Endothelial cell of umbilical vein (primary cell): ENCODE results near the gene HRH3. TPM values are rescaled to one million over a fixed set of nuclear protein-coding genes. Genes with fewer than 3 reads are reported as not detected.

Source experiments
- BruUV-seq: library from RNA; stranded (reverse); fragments of 400-500 nt; replicated peaks from 2 replicates; lab custom pipeline; 2021; lab: Mats Ljungman, UMichigan
- CTCF ChIA-PET: fragments of 300-600, 350-600 bp; sonication (Branson Sonifier 250); formaldehyde crosslinking; loops from one replicate; lab custom pipeline; 2021; ENCODE audit warnings: antibody characterized with exemption, inconsistent platforms; lab: Charles Lee
- POLR2A ChIA-PET: fragments of 300-600, 350-600 bp; sonication (Branson Sonifier 250); formaldehyde crosslinking; loops from one replicate; lab custom pipeline; 2021; ENCODE audit warnings: antibody characterized with exemption, inconsistent platforms; lab: Charles Lee
- DNase-seq: peaks from one replicate; pipeline ENCODE4 v3.0.0-alpha.2; 2011; ENCODE audit warnings: low read depth, low spot score
- FAIRE-seq: peaks from 2 replicates; lab custom pipeline; 2011; peaks lifted over from hg19 to GRCh38; lab: Jason Lieb, UNC
- H2AFZ ChIP-seq: 2 replicates; pipeline ENCODE4 v1.6.0; 2012; ENCODE audit warnings: low read depth, low read length, control low read depth, inconsistent platforms
- H3K27ac ChIP-seq: 2 replicates; pipeline ENCODE4 v1.5.1; 2011; ENCODE audit warnings: low read depth, mild to moderate bottlenecking, control low read depth, low read length, moderate library complexity; ENCODE audit not compliant: insufficient read depth
- H3K27me3 ChIP-seq, 2 experiments: 2 replicates each; pipeline versions ENCODE4 v1.6.0 to v1.6.1; 2011; ENCODE audit warnings: low read length in 2 of 2, mixed read lengths in 1 of 2; ENCODE audit not compliant: control insufficient read depth in 2 of 2, insufficient read depth in 2 of 2
- H3K36me3 ChIP-seq, 2 experiments: 2 replicates in 1 of 2; 3 replicates in 1 of 2; pipeline ENCODE4 v1.5.1; 2011; ENCODE audit warnings: low read length in 2 of 2, mild to moderate bottlenecking in 1 of 2, moderate library complexity in 1 of 2; ENCODE audit not compliant: control insufficient read depth in 2 of 2, insufficient read depth in 2 of 2; ENCODE audit errors: extremely low read depth in 1 of 2
- H3K4me1 ChIP-seq: 3 replicates; pipeline ENCODE4 v1.5.1; 2011; ENCODE audit warnings: mild to moderate bottlenecking, low read length; ENCODE audit not compliant: control insufficient read depth, insufficient read depth; ENCODE audit errors: extremely low read depth
- H3K4me2 ChIP-seq: 2 replicates; pipeline ENCODE4 v1.6.1; 2011; ENCODE audit warnings: low read length, control low read depth, mixed read lengths; ENCODE audit not compliant: insufficient read depth
- H3K4me3 ChIP-seq, 3 experiments: fragments of 200-600 bp in 1 of 3; sonication (generic), shearing (Covaris generic) in 1 of 3; replicated peaks in 1 of 3; 2 replicates each; pipeline ENCODE4 v1.5.1; 2011 to 2016; ENCODE audit warnings: control low read depth in 3 of 3, low read length in 3 of 3, mild to moderate bottlenecking in 2 of 3, inconsistent platforms in 1 of 3, low read depth in 1 of 3, moderate library complexity in 1 of 3; ENCODE audit not compliant: insufficient read depth in 1 of 3
- H3K79me2 ChIP-seq: 2 replicates; pipeline ENCODE4 v1.6.0; 2012; ENCODE audit warnings: low read length, inconsistent platforms; ENCODE audit not compliant: control insufficient read depth, insufficient read depth
- H3K9ac ChIP-seq: replicated peaks from 2 replicates; pipeline ENCODE3; 2011; ENCODE audit warnings: low read length, control low read depth; ENCODE audit not compliant: insufficient read depth; ENCODE audit errors: extremely low read depth
- H3K9me1 ChIP-seq: replicated peaks from 3 replicates; pipeline ENCODE4 v1.6.0; 2011; ENCODE audit warnings: mild to moderate bottlenecking, low read length; ENCODE audit not compliant: control insufficient read depth, insufficient read depth; ENCODE audit errors: extremely low read depth
- H3K9me3 ChIP-seq: replicated peaks from 2 replicates; pipeline ENCODE4 v1.5.1; 2012; ENCODE audit warnings: low read length, inconsistent platforms; ENCODE audit not compliant: control insufficient read depth, insufficient read depth
- H4K20me1 ChIP-seq: replicated peaks from 2 replicates; pipeline ENCODE3; 2011; ENCODE audit warnings: mild to moderate bottlenecking, low read length; ENCODE audit not compliant: control insufficient read depth, insufficient read depth; ENCODE audit errors: extremely low read depth
- EZH2 ChIP-seq: IDR thresholded peaks from 2 replicates; pipeline ENCODE4 v1.6.1; 2012; ENCODE audit warnings: borderline replicate concordance, low read depth, mild to moderate bottlenecking, moderate library complexity, low read length, inconsistent platforms; ENCODE audit not compliant: severe bottlenecking
- FOS ChIP-seq: IDR thresholded peaks from 2 replicates; pipeline ENCODE4 v1.6.1; 2011; ENCODE audit warnings: mild to moderate bottlenecking, low read length, moderate library complexity, borderline replicate concordance; ENCODE audit not compliant: insufficient read depth
- GATA2 ChIP-seq: IDR thresholded peaks from 2 replicates; pipeline ENCODE4 v1.7.0; 2011; ENCODE audit warnings: low read depth, mild to moderate bottlenecking, moderate library complexity, mixed read lengths, low read length; ENCODE audit not compliant: insufficient read length, insufficient read depth
- JUN ChIP-seq: IDR thresholded peaks from 2 replicates; pipeline ENCODE4 v1.6.1; 2011; ENCODE audit warnings: borderline replicate concordance, low read depth; ENCODE audit not compliant: insufficient read length, insufficient read depth
- MYC ChIP-seq: IDR thresholded peaks from one replicate; pipeline ENCODE4 v1.6.1; 2011; ENCODE audit warnings: mild to moderate bottlenecking, low read depth, low read length
- POLR2A ChIP-seq: IDR thresholded peaks from 2 replicates; pipeline ENCODE4 v1.6.1; 2012; ENCODE audit warnings: low read depth, mild to moderate bottlenecking, control low read depth, low read length
- POLR2AphosphoS5 ChIP-seq: IDR thresholded peaks from 2 replicates; pipeline ENCODE4 v1.6.1; 2012; ENCODE audit warnings: low read depth, mild to moderate bottlenecking, control low read depth, low read length, moderate library complexity; ENCODE audit not compliant: insufficient read depth
- dilution Hi-C: fragments of 300-500 bp; cut with MboI; formaldehyde crosslinking; loops from one replicate; pipeline ENCODE4 v1.15.0; 2019; ENCODE audit warnings: low sequenced_read_pairs; ENCODE audit not compliant: extremely low pct_ligation_motif_present
- intact Hi-C: fragments of 100-400 bp; cut with micrococcal nuclease; formaldehyde crosslinking; loops from one replicate; pipeline ENCODE4 v1.10.0; 2022
- polyA plus RNA-seq, 4 experiments: library from polyadenylated mRNA; depleted of rRNA in 3 of 4; stranded (reverse) in 3 of 4; unstranded in 1 of 4; fragments of >200 nt; gene quantifications; 2 replicates each; pipeline versions ENCODE4 v1.2.1 to v1.2.3, GENCODE V29; 2011 to 2012; ENCODE audit warnings: missing spikeins in 1 of 4
- total RNA-seq: library from RNA; stranded (reverse); gene quantifications from 2 replicates; pipeline ENCODE4 v1.2.3, GENCODE V29; 2021
- TF ChIP-seq, protein P1 (sequence below): IDR thresholded peaks from 2 replicates; pipeline ENCODE4 v1.6.1; 2011; ENCODE audit not compliant: insufficient read depth, insufficient read length
- TF ChIP-seq, protein P2 (sequence below), 2 donors: IDR thresholded peaks; 1 replicate in 1 of 2; 2 replicates in 1 of 2; pipeline ENCODE4 v1.5.1; 2011; ENCODE audit warnings: low read length in 2 of 2, mild to moderate bottlenecking in 2 of 2, moderate library complexity in 2 of 2, control low read depth in 1 of 2, inconsistent platforms in 1 of 2, low read depth in 1 of 2; ENCODE audit not compliant: insufficient read depth in 1 of 2; ENCODE audit errors: extremely low read depth in 1 of 2

Gene HRH3
- total and polyA plus RNA-seq, 2 donors (not counting 3 experiments of a cell fraction or from before 2014, with no cell fraction given), result not detected

GRCh38 chr20:62197801-62198200, 22.3 kb downstream of the HRH3 start:
- FAIRE-seq, result no peak
- H3K4me1 ChIP-seq, result no peaks in the 10 kb centered on the region

More at GRCh38 chr20:62197801-62198200, 22.3 kb downstream of the HRH3 start:
- TF ChIP-seq, protein P1, sequence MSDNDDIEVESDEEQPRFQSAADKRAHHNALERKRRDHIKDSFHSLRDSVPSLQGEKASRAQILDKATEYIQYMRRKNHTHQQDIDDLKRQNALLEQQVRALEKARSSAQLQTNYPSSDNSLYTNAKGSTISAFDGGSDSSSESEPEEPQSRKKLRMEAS, result no peak
- no peak for TF ChIP-seq GATA2
- TF ChIP-seq JUN, result no peak
- TF ChIP-seq EZH2, result no peak
- TF ChIP-seq, protein P2, sequence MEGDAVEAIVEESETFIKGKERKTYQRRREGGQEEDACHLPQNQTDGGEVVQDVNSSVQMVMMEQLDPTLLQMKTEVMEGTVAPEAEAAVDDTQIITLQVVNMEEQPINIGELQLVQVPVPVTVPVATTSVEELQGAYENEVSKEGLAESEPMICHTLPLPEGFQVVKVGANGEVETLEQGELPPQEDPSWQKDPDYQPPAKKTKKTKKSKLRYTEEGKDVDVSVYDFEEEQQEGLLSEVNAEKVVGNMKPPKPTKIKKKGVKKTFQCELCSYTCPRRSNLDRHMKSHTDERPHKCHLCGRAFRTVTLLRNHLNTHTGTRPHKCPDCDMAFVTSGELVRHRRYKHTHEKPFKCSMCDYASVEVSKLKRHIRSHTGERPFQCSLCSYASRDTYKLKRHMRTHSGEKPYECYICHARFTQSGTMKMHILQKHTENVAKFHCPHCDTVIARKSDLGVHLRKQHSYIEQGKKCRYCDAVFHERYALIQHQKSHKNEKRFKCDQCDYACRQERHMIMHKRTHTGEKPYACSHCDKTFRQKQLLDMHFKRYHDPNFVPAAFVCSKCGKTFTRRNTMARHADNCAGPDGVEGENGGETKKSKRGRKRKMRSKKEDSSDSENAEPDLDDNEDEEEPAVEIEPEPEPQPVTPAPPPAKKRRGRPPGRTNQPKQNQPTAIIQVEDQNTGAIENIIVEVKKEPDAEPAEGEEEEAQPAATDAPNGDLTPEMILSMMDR (IDR thresholded peaks at IDR 0.05; ENCODE audit: extremely low read depth in 1 of 2, insufficient read depth in 1 of 2, low read depth in 1 of 2, low read length in 2 of 2), result no peak
- TF ChIP-seq MYC, result no peak
- TF ChIP-seq POLR2A, result no peak
- TF ChIP-seq POLR2AphosphoS5, result no peak
- no peak for TF ChIP-seq FOS
- intact Hi-C loops (no loop called here), dilution Hi-C loops (no loop called here)
- no peak overlapping the region for H2AFZ ChIP-seq
- H3K9ac ChIP-seq, result no peak overlapping the region
- no peaks in the 10 kb centered on the region for H4K20me1 ChIP-seq
- ChIA-PET CTCF (no interaction called here), POLR2A (no interaction called here)
- no peak for DNase-seq
- no peaks in the 10 kb centered on the region for H3K79me2 ChIP-seq
- H3K27ac ChIP-seq, result no peak overlapping the region
- H3K9me1 ChIP-seq, result no peaks in the 10 kb centered on the region
- H3K4me2 ChIP-seq, result no peak overlapping the region
- no TSS peak for BruUV-seq
- H3K9me3 ChIP-seq, result no peaks in the 10 kb centered on the region
- H3K4me3 ChIP-seq, result no peak overlapping the region
- no peaks in the 10 kb centered on the region for H3K27me3 ChIP-seq
- H3K36me3 ChIP-seq, result peaks cover 0 to 31% of the 10 kb centered on the region in 2 experiments
